AG08396 (cell line): ENCODE results near the gene ICA1.

Experiments
- DNase-seq: peaks from one replicate; pipeline ENCODE4 v3.0.0; 2012; ENCODE audit warnings: low spot score, mixed read lengths

Gene ICA1

DNA sequence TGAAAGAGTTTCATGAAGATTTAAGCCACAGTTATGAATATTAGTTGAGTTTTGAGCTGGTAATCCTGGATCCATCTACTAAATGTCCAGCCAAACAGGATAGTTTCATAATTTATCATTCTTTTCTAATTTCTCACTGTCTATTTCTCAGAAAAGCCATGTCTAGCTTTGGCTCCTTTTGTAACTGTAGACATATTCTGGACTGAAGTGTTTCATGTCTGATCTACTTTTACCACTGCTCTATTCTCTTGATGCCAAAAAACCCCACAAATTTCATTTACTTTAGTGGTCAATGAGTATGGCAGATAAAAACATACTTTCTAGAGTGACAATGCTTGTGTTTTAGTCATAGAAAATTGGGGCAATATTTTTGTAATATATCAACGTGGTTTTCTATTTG is 61.2 kb downstream of the ICA1 start:
- no peak for DNase-seq

- DNase-seq, result no peak
These were observed 61.7 kb downstream of the ICA1 start for GRCh38 chr7:8200316-8200715.

- no peak for DNase-seq
These were observed 63.8 kb downstream of the ICA1 start for GRCh38 chr7:8197994-8198698.

DNA sequence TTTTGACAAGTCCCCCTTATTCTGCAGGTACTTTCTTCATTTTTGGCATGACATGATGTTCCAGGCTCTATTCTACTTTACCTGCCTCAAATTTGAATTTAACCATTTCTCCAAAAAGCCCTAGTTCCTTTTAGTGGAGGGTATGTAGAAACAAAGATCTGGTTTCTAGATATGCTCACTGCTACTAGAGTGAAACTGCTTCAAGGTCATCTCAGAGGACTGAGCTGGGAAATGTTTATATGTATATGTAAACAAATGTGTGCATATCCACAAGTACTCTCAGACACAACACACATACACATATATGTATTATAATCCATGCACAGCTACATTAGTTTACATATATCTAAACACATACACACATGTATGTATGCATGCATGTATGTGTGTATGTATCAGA is 69.1 kb downstream of the ICA1 start:
- no peak for DNase-seq

DNA sequence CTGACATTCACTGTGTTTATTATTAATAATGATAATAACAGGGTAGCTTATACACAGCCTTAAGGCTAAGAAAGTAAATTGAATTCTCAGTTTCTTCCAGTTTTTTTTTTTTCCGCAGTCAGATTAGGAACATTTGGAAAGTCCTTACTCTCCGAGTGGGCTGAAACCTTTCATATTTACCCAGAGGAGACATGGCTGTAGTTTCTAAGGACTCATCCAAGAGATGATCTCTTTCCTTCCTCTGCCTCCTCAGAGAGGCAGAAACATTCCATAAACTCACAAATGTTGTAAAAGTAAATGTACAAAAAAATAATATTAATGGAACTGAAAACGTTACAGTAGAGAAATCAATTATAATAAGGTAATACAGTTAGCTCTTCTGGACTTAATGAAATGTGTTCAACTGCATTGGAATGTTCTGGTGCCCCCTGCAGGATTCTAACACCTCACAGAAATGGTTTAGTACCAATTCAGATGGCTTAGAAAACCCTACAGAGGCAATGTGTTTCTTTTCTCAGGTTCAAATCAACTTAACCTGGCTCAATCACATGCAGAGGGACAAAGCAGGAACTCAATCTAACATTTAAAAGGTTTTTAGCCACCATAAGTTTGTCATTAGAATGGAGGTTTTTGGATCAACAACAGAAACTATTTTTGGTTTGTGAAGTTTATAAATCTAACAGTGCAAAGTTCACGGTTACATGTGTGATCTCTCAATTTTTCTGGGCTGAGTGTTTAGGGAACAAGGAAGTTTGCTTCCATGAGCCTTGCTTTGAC is 71.7 kb downstream of the ICA1 start:
- DNase-seq, result peak; percentile 17

- DNase-seq, result no peak
These were observed 72.3 kb downstream of the ICA1 start for GRCh38 chr7:8189625-8190024.

GRCh38 chr7:8185926-8186683 is 75.9 kb downstream of the ICA1 start:
- DNase-seq, result no peak

DNA sequence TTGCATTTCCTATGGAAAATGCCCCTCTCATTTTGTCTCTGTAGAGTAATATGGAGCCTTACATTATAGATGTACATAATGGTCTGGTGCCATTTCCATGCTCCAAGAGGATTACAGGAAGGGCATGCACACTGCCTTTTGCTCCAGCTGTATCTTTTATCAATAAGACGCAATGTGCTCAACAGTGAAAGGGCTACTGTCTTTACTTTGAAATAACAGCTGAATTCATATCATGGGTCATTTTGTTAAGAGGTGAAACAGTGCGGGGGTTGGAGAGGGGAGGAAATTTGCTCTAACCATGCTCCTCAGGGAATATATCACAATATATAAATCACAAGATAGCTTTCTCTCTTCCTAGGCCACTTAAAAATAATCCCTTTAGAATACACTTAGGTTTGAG is 77.7 kb downstream of the ICA1 start:
- DNase-seq, result no peak

- DNase-seq, result no peak
These were observed 82.5 kb downstream of the ICA1 start for GRCh38 chr7:8179486-8179885.

- no peak for DNase-seq
These were observed 83.6 kb downstream of the ICA1 start for GRCh38 chr7:8178353-8178752.

GRCh38 chr7:8177109-8177933 is 84.6 kb downstream of the ICA1 start:
- DNase-seq, result no peak

DNA sequence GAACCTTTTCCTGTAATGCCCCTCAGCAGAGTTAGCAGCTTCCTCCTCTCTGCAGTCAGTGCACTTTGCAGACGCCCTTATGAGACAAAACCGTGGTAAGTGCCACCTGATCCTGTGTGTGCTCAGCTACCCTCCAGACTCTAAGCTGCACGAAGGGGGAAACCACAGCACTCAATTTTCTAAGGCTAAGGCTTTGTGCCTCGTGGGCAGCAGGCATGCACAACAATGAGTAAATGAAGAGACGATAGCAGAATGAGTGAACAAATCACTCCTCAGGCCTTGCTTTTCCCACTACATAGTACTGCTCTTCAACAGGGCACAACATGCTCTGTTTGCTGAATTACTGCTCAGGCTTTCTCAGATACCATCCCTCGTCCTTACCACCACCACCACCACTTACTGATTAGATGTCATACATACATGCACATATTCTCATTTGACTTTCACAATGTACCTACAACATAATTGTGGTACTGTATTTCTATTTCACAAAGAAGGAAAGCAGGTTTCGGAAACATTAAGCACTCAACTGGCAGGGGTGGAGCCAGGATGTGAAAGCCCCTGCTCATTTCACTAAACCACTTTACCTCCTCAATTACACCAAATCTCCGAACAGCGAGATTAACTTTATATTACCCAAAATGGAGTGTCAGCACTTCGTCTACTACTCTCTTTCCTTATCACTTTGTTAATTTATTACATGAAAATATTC is 85.4 kb downstream of the ICA1 start:
- no peak for DNase-seq

- no peak for DNase-seq
These were observed 86.0 kb downstream of the ICA1 start for GRCh38 chr7:8175929-8176369.

GRCh38 chr7:8172372-8173354 is 89.3 kb downstream of the ICA1 start:
- no peak for DNase-seq

DNA sequence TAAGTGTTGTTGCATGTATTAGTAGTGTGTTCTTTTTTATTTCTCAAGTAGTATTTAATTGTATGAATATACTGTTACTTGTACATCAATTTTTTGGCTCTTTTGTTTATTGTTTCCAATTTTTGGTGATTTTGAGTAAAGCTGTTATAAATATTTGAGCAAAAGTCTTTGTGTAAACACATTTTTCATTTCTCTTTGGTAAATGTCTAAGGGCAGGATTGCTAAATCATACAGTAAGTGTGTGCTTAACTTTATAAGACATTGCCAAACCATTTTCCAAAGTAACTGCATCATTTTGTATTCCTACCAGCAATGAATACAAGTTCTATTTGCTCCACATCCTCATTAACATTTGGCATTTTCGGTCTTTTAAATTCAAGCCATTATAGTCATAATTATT is 92.8 kb downstream of the ICA1 start:
- no peak for DNase-seq

DNA sequence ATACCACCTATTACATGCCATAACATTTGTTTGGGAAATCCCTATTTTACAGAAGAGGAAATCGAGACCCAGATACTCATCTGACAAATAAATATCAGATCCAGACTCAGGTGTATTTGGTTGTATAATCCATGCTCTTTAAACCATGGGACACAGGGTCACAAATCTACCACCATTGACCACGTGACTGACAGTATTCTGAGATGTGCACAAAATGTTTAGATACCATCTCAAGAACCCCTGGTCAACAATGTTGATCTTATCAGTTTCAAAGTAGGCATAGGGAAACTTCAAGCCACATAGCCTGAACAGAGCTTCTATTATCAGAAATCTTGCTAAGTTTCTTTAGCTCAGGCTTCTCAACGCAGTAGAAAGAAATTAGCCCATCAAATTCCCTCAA is 93.6 kb downstream of the ICA1 start:
- no peak for DNase-seq

GRCh38 chr7:8165150-8165549 is 96.8 kb downstream of the ICA1 start:
- no peak for DNase-seq

DNA sequence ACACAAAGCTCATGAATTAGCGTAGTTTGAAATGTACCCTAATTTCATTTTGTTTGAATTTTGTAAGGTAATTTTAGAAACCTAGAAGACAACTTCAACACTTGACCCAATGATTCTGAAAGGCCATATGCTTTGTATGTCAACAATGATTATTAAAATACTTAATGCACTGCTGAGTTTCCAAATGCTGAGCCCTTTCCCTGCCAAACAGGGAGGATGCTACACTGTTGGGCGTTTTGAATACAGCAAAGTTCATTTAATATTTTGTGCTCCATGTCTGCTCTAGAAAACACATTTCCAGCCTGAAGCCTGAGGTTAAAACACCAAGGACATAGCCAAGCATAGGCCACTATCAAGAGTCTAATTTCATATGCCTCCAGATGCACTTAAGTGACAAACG is 99.8 kb downstream of the ICA1 start:
- no peak for DNase-seq

- no peak for DNase-seq
These were observed 100.6 kb downstream of the ICA1 start for GRCh38 chr7:8161364-8161828.

GRCh38 chr7:8160779-8161345 is 101.1 kb downstream of the ICA1 start:
- DNase-seq, result no peak
